HG02885 (cell line): ENCODE data around the gene LRRC4C.
A peak's percentile ranks its signal among the peaks of the same experiment; 100 is the strongest.

Experiments
- ATAC-seq: cut with Tn5 transposase; IDR thresholded peaks from one replicate; pipeline ENCODE4 v1.9.1; 2021; ENCODE audit warnings: mild to moderate bottlenecking; ENCODE audit not compliant: unreplicated experiment, poor library complexity

LRRC4C gene

DNA sequence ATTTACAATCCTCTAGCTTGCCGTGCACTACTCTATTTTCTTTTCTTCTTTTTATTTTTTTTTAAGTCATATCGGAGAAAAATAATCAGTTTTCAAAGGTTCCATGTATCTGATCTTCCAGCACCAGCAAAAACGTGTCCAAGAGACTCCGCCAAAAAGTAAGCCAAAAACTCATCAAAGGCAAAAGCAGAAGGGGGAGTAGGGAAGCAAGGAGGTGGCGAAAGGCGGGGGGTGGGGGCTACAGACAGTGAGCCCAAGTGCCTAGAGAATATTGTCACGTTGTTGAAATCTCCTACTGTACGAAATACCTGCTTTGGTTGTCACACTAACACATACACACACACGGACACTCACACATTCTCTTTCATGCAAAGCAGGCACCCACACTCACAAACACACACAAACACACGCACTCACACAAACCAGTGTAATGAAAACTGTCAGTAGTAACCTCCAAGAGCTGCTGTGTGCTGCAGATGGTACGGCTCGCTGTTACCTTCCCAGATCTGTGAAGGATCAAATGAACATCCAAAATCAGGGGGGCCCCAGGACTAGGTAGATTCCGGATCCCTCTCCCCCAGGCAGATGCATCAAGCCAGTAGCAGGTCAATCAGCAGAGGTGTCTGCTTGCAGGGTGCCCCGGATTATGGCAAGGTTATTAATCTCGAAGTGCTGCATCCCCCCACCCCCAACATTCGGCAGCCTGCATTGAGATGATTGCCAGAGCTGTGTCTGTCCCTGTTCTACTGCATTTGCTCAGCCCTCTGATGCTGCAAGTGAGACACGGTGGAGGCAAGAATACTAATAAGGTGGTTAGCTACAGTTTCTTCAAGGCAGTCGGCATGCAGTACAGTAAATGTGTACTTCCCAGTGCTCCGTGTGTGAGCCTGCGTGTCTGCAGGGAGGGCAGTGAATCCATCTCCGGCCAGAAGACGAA, at the start of gene LRRC4C:
Gene LRRC4C (minus strand): TSS at position 188 of the 937 bp plus-strand sequence.
- no peak for ATAC-seq

DNA sequence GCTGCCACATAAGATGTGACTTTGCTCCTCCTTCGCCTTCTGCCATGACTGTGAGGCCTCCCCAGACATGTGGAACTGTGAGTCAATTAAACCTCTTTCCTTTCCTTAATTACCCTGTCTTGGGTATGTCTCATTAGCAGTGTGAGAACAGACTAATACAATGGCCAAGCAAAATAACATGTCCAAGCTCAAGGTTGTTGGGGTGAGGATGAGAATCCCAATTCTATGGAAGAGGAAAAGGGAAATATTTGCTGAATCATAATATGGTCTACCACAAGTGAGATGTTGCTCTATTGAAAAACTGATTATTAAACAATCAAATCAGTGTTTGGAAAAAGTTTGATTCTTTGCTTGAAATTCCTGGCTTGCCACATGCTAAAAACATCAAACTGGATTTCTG, 48.7 kb upstream of the LRRC4C start:
- no peak for ATAC-seq

DNA sequence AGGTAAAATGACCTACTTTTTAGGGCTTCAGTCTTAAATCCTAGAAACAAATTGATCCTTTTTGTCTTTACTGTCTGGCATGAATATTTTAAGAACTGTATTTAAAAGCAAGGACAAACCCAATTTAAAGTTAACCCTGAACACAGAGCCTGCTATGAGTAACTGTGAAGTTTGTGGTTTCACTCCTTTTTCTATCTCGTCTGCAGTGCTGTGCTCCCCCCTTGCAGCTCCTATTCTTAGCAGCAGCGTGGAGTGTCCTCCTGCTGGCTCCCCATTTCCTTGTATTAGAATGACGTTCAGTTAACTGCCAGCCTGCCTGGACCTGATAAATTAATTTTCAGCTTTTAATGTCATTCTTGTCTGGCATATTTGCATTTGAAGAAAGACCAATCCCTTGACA, 40.0 kb upstream of the LRRC4C start:
- ATAC-seq: no peak

DNA sequence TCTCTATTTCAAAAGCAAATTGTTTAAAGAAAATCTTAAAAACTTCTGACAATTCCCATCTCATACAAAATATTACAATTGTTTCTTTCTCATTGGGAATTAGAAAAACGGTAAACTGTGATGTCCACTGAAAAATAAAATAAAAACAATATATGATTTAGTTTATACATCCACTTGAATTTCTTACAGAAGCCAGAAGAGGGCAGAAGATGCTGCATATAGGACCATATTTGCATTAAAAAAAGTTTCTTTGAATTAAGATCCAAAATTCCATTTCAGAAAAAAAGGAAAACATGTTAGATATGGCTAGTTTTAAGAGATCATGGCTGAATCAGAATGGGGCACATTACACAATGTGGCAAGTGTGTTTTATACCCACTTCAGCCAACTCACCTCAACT, 39.3 kb upstream of the LRRC4C start:
- ATAC-seq: no peak

DNA sequence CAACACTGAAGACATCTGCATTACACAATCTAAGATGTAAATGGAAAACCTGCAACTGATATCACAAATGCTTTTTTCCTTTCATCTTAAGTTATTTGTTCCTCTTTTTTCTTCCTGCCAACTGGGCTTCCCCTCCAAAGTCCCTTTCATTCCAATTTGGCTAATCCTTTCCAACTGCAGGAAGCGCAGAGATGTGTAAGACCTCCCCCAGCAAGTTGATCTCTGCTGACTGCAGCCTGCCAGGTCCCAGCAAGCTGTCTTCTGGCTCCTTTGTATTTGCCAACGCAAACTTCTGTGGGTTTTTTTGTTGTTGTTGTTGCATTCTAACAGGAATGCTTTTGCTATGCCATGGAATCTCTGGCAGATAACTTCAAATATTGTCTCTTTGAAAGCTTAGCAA, 38.5 kb upstream of the LRRC4C start:
- ATAC-seq: no peak

DNA sequence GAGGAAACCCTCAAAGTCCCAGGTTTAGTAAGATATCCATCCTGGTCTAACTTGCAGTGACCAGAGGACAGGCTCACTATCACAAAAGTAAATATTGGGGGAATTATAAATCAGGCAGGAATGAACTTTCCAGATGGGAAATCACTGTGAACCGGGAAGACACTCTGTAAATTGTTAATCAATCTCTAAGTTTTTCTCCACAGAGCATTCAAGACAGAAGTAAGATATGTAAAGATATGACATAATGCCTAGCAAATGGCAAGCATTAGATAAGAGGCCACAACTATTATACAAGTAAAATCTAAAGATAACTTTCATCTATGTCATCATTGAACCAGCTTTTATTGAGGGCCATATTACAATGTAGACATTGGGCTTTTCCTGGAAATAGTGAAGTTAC, 35.3 kb upstream of the LRRC4C start:
- ATAC-seq: no peak

DNA sequence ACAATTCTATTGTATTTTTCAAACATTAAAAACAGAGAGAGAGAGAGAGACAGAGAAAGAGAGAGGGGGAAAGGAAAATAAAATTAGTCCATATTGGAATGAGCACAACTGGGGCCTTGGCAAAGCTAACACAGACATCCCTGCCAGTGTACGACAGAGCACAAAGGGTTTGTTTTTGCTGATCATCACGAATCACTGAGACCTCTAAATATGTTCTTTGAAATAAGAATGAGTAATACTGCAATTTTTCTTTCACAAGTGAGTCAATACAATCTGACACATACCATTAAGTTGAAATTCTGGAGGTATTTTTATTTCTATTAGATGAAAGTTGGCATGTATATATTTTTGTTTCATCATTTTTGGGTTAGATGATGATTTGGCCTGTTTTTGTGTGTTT, 27.0 kb upstream of the LRRC4C start:
- no peak for ATAC-seq

DNA sequence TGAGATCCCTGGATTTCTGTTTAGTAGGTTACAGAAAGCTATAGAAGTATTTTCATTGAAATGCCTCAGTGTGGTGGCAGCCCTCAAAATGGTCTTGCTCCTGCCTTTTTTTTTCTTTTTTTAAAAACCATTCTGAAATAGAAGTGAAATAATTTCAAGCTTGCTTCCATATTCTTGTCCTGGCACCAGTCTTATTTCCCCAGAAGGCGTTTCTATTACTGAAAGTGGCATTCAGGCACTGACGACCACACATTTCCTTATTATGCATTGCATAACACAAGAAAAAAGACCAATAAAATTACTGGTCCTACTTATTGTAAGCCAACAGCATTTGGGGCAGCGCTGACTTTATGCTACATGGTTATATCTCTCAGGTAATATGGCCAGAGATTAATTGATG, 24.5 kb upstream of the LRRC4C start:
- no peak for ATAC-seq

DNA sequence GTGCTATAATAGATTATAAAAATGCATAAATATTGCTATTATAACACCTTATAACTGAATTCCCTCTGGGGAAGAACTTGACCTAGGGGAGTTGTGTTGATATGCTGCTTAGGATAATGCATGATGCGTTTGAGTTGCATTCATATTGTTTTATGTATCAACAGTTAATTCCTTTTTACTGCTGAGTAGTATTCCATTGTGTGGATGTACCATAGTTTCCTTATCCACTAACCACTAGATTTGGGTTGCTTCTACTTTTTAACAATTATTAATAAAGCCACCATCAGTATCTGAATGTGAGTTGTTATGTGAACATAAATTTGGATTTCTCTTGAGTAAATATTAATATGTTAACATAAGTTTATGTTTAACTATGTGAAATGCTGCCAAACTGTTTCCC, 19.7 kb upstream of the LRRC4C start:
- ATAC-seq: no peak

DNA sequence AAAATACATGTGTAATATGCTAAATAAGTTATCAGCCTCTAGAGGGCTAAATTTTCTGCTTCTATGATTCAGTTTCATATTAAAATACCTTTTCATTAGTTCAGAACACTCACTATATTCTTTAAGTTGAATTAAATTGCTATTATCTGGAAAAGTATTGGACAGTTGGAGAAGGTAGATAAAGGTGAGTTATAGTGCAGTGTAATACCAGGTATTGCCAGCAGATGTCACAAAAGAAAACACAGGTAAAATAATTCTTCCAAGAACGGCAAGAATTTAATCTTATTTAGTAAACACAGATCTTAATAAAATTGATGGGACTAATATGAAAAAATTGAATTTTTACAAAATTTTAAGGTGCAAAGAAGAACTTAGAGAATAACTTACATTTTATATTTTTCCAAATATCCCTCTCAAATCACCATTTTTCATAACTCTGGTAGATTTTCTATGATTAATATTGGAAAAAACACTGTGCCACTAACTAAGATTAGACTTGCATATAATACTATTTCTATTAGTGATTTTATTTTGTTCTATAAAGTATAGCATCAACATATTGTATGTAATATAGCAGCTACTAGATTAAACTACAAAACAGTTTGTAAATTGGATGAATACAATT, 1.7 kb upstream of the LRRC4C start:
- peak; percentile 68 for ATAC-seq

DNA sequence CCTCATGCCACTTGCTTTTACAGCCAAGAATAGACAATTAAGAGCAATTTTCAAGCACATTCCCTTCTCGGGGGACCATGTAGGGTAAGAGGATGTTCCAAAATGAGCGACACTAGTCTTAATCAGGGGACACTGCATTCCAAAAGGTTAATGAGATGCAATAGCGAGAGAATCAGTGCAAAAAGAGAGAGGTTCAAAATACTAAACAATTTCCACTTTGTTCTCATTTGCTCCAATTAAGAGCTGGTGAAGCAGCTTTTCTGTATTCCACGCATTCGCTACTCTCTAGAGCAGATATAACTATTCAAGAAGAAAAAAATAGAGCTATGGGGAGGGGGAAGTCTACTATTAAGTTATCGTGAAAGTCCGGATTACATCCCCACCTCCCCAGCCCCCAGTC, 811 bp downstream of the LRRC4C start:
- no peak for ATAC-seq

DNA sequence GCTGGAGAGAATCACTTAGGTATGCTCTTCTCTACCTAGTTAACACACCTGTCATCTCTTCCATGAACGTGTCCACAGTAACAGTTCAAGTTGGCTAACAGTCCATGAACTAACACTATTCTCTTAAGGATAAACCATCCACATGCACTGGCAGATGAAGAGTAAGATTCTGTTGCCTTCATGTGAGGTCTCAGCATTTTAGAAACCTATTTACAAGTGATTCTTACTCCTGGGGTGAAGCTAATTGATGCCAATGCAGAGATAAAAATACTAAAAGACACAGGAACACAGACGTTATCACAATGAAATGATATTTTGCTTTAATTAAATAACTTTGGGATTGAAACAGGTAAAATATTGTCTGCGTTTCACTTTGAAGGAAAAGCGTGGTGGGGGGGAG, 1.3 kb downstream of the LRRC4C start:
- no peak for ATAC-seq

DNA sequence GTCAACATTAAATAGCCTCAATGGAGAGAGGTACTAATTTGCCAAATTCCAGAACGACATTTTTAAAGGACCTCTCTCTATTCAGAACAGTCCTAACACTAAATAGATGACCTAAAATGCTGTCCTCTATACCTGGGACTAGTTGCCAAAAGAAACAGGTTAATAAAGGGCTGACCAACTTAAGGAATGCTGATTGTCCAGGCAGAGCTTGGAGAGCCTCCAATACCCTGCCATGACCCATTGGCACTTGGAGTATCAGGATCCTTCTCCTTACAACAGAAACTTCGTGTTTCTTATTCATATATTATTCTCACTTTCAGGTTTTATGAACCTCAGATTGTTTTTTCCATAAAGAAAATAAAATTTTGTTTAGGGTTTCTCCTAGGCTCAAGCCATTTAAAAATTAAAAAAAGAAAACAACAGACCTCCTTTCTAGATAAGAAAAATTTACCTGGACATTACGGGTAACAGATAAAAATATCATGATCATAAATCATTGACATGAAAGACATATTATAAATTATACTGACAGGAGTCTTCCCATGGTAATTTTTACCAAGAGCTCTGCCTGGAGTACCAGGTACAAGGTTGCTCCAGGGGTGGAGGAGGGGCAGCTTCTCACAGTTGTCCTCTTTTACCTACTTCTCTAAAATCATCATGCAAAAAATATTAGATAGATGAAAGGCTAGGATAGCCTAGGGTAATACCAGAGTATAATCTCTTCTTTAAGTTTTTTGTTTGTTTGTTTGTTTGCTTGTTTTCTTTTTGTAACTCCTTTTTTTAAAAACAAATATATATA, 2.0 kb downstream of the LRRC4C start:
- ATAC-seq: no peak

DNA sequence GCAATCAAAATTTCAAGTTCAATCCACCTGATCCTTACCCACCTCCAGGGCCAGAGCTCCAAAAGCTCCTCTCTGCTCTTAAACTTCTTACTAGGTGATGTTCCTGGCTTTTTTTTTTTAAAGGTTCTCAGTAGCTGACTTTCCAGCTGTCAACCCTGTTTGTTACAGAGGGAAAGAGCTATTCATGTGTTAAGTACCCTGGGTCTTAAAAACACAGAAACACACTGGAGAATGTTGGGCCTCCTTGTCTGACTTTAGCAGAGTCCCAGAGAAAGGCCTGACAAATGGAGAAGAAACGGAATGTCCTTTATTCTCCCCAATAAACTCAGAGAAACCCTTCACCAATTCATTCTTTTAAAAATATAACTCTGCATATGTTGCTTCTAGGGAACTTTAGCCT, 3.2 kb downstream of the LRRC4C start:
- ATAC-seq: no peak

DNA sequence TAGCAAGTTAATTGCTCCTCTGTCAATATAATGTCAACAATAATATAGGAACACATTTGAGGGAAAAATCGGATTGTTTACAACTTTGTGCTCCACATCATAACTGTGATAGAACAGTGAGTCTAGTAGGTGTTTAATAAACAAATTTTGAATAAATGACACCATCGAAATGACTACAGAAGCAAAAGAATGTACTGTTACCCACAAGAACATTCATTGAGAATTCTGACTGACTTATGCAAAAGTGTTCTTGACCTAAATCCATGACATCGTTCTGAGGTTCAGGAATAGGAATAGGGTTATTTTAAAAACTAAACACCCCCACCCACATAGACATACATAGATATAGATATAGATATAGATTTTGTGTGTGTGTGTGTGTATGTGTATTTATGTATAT, 8.4 kb downstream of the LRRC4C start:
- no peak for ATAC-seq

DNA sequence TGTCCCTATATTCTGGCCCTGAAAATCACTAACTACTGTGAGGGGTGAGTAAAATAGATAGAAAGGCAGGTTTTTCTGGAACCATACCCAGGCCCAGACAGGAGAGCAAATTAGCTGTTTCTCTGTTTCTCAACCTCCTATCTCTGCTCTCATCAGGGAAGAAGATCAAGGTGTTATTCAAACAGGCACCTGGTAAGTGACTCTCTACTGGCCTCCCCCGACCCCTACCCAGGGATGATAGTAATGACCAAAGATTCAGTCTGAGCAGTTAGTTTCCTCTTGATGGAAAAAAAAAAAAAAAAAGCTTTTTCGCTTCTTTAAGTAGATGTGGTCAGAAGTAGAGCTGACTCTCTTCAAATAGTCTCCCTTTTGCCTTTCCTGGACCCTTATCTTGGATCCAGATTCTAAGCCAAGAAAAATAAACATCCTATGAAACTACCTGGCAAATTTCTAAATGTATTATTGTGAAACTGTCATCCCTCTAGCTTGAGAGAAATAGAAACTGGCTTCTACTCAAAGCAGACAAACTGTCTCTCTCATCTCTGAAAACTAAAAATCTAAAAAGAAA, 9.9 kb downstream of the LRRC4C start:
- ATAC-seq: no peak

DNA sequence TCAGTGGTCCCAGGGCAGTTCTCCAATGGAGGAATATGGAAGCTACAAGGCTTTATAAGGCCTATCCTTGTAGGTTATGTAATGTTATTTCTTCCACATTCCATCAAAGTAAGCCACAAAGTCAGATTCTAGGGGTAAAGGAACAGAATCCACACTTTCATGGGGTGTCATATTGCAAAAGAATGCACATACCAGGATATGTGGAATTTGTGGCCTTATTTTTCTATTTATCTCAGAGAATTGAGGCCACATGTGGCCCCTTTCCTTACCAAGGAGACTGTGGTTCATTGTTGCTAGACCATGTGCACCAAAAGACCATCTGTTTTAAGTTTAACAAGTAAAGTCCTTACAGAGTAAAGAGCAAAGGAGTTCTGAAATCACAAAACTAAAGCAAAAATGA, 12.9 kb downstream of the LRRC4C start:
- no peak for ATAC-seq

DNA sequence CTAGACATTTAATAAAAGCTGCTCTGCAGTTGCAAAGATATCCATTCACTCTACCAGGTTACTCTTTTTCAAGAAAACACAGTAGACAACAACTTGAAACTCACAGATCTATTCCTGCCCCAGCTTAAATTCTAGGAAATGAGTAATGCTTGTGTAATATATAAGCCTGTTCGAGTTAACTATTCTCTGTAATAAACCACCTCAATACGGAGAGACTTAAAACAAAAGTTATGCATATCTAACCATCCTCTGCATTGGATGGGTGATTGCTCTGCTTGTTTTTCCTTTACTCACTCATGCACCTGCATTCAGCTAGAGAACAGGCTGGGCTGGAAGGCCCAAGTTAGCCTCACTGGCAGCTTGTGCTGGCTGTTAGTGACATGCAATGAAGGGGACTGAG, 13.3 kb downstream of the LRRC4C start:
- no peak for ATAC-seq

DNA sequence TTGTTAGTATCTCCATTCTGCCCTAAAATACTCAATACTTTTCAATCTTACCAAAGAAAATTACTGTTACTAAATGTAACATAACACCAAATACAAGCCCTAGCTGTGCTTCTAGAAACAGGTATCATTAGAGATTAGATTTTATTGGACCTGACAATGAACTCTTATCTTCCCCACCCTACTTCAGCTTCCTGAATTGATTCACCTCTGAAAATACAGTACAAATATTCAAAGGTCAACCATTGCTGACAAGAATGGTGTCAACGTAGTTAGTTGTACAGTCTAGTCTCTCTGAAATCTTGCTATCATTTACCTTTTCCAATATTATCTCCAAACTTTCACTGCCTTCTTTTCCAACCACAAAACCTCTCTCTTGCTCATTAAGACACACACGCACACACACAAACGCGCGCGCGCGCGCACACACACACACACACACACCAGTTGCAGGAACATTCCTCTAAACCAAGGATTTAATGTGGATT, 22.4 kb downstream of the LRRC4C start:
- ATAC-seq: no peak

DNA sequence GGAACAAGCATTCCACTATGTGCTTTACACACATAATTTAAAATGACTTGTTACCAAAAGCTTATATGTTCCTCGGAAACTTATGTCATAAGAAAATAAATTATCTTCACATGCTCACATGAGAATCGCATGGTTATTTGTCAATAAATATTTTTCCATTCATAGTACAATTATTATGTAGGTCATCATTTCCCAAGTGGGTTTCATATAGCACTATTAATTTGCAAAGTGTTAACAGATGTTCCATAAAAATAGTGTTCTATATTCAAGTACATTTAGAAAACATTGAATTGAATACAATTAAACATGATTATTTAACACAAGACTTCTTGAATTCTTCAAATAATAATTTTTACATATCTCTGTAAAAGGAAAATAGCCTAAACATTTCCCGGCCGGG, 23.9 kb downstream of the LRRC4C start:
- ATAC-seq: no peak

DNA sequence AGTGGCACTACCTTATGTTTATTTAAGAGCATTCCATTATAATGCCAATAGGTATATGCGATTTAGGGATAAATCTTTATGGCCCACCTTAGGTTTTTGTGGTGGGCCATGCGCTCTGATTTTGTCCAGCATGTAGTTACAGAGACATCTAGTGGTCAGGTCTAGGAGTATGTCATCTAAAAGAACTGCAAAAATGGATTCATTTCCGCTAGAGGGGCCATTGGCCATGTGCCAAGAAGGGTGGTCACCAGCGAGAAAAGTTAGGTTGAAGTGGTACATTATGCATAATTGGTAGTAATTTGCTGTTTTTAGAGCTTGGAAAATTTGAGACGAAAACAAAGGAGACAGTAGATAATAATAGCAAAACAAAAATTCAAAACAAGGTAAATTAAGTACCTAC, 27.7 kb downstream of the LRRC4C start:
- ATAC-seq: no peak
